Measurements from ENCODE around the gene ANTXR2.
"Not testable (repeated sequence)": the region's sequence is repeated elsewhere in the genome, so short reads cannot be mapped to it uniquely, and the experiment has no call there.

Gene ANTXR2

GRCh38 chr4:80072744-80073472, at the start of gene ANTXR2:
Gene ANTXR2 (minus strand): TSS chr4:80073229. CDS start chr4:80072560, 669 bp downstream.
- peak; percentile 92 for DNase-seq

- DNase-seq, result not testable (repeated sequence)
Observed at GRCh38 chr4:80121815-80122214, 48.8 kb upstream of the ANTXR2 start.

- not testable (repeated sequence) for DNase-seq
Observed at GRCh38 chr4:80119620-80120019, 46.6 kb upstream of the ANTXR2 start.

GRCh38 chr4:80116516-80116915, 43.5 kb upstream of the ANTXR2 start:
- DNase-seq, result no peak

- no peak for DNase-seq
Observed at GRCh38 chr4:80115368-80116181, 42.5 kb upstream of the ANTXR2 start.

GRCh38 chr4:80114732-80115265, 41.8 kb upstream of the ANTXR2 start:
- DNase-seq, result no peak

- no peak for DNase-seq
Observed at GRCh38 chr4:80113615-80114014, 40.6 kb upstream of the ANTXR2 start.

- no peak for DNase-seq
Observed at GRCh38 chr4:80112236-80112635, 39.2 kb upstream of the ANTXR2 start.

- DNase-seq, result no peak
Observed at GRCh38 chr4:80111276-80111675, 38.2 kb upstream of the ANTXR2 start.

GRCh38 chr4:80107374-80107773, 34.3 kb upstream of the ANTXR2 start:
- DNase-seq, result no peak

- no peak for DNase-seq
Observed at GRCh38 chr4:80104927-80105326, 31.9 kb upstream of the ANTXR2 start.

- DNase-seq, result peak; percentile 22
Observed at GRCh38 chr4:80103629-80104028, 30.6 kb upstream of the ANTXR2 start.

- no peak for DNase-seq
Observed at GRCh38 chr4:80101792-80102116, 28.7 kb upstream of the ANTXR2 start.

GRCh38 chr4:80101071-80101791, 28.2 kb upstream of the ANTXR2 start:
- no peak for DNase-seq

GRCh38 chr4:80099671-80100070, 26.6 kb upstream of the ANTXR2 start:
- DNase-seq, result no peak

GRCh38 chr4:80098635-80099034, 25.6 kb upstream of the ANTXR2 start:
- no peak for DNase-seq

- DNase-seq, result no peak
Observed at GRCh38 chr4:80097400-80098177, 24.6 kb upstream of the ANTXR2 start.

- DNase-seq, result no peak
Observed at GRCh38 chr4:80096175-80096850, 23.3 kb upstream of the ANTXR2 start.

GRCh38 chr4:80094191-80094590, 21.2 kb upstream of the ANTXR2 start:
- no peak for DNase-seq

GRCh38 chr4:80093563-80093962, 20.5 kb upstream of the ANTXR2 start:
- DNase-seq, result no peak

GRCh38 chr4:80092847-80093246, 19.8 kb upstream of the ANTXR2 start:
- no peak for DNase-seq

GRCh38 chr4:80092088-80092487, 19.1 kb upstream of the ANTXR2 start:
- no peak for DNase-seq

Data from hematopoietic multipotent progenitor cell treated with erythropoietin and hydrocortisone succinate and interleukin-3 and kit ligand, for 4 days (in vitro differentiated cells).